Measurements from ENCODE around the gene PXYLP1. TPM values are rescaled to one million over a fixed set of nuclear protein-coding genes. Genes with fewer than 3 reads are reported as not detected.

Gene PXYLP1
- total RNA-seq, 1 donor from 2014 or later = 11.5 TPM

DNA sequence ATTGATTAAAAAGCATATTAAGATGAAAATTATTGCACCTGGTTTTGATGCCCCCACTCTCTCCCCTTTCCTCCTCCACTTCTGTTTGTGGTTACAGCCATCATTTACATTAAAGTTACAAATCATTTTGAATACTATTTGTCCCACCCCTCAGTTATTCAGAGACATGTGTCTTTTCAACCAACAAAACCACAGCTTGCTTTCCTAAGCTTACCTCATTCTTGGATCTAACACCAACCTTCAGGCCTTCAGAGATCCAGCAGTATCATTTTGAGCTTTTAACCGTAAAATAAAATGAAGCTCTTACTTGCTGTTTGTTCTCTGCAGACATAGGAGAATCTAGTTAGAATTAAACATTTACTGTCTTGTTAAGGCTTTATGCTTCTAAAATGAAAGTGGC lies 4.7 kb downstream of the PXYLP1 start:
- Histone ChIP-seq H3K4me3 (ENCODE audit: low read depth, low read length) (no peak overlapping the region), H3K36me3 (ENCODE audit: control insufficient read depth, insufficient read depth, low read length) (no peaks in the 10 kb centered on the region), H3K27me3 (ENCODE audit: control insufficient read depth, insufficient read depth, low read length) (no peaks in the 10 kb centered on the region)
- DNase-seq (ENCODE audit: low read depth) = no peak
- TF ChIP-seq, protein P1, sequence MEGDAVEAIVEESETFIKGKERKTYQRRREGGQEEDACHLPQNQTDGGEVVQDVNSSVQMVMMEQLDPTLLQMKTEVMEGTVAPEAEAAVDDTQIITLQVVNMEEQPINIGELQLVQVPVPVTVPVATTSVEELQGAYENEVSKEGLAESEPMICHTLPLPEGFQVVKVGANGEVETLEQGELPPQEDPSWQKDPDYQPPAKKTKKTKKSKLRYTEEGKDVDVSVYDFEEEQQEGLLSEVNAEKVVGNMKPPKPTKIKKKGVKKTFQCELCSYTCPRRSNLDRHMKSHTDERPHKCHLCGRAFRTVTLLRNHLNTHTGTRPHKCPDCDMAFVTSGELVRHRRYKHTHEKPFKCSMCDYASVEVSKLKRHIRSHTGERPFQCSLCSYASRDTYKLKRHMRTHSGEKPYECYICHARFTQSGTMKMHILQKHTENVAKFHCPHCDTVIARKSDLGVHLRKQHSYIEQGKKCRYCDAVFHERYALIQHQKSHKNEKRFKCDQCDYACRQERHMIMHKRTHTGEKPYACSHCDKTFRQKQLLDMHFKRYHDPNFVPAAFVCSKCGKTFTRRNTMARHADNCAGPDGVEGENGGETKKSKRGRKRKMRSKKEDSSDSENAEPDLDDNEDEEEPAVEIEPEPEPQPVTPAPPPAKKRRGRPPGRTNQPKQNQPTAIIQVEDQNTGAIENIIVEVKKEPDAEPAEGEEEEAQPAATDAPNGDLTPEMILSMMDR (IDR thresholded peaks at IDR 0.05; ENCODE audit: insufficient read depth, low read length, poor library complexity, severe bottlenecking) = no peak

- H3K27me3 ChIP-seq (ENCODE audit: control insufficient read depth, insufficient read depth, low read length) = no peaks in the 10 kb centered on the region
- no peak overlapping the region for H3K4me3 ChIP-seq (ENCODE audit: low read depth, low read length)
- TF ChIP-seq, protein P1 (IDR thresholded peaks at IDR 0.05; ENCODE audit: insufficient read depth, low read length, poor library complexity, severe bottlenecking) = no peak
- no peaks in the 10 kb centered on the region for H3K36me3 ChIP-seq (ENCODE audit: control insufficient read depth, insufficient read depth, low read length)
- no peak for DNase-seq (ENCODE audit: low read depth)
Measured at GRCh38 chr3:141237701-141238521, 6.3 kb downstream of the PXYLP1 start.

DNA sequence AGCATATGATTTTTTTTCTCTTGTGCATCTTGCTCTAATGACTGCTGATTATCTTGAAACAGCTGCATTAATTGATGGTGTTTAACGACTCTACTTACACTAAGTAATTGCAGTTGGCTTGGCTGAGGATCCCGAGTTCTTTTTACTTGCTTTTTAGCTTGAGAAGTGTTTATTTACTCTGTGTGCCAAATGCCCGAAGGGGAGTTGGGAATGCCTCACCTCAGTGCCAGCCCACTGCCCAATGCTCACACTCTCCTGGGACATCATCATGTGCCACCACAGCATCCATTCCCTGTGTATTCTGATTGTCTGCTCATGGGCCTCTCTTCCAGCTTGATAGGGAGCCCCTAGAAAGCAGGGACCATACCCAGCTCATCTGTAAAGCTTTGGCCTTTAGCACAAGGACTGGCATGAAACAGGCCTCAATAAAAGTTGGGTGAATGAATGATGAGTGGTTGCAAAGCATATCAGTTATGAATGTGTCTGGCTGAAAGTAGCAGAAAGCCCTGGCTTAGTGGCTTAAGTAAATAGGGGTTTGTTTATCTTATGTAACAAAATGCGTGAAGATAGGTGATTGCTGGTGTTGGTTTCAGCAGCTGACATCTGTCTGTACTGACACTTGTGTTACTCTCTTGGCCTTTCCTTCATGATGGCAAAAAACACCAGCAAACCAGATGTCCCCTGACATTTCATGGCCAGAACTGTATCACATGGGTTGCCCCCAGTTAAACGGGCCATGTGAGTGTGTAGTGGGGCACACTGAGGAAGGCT lies 8.1 kb downstream of the PXYLP1 start:
- H3K4me3 ChIP-seq (ENCODE audit: low read depth, low read length) = no peak overlapping the region
- DNase-seq (ENCODE audit: low read depth) = no peak
- no peaks in the 10 kb centered on the region for H3K27me3 ChIP-seq (ENCODE audit: control insufficient read depth, insufficient read depth, low read length)
- H3K36me3 ChIP-seq (ENCODE audit: control insufficient read depth, insufficient read depth, low read length) = no peaks in the 10 kb centered on the region
- TF ChIP-seq, protein P1 (IDR thresholded peaks at IDR 0.05; ENCODE audit: insufficient read depth, low read length, poor library complexity, severe bottlenecking) = no peak

GRCh38 chr3:141240286-141240685 lies 8.7 kb downstream of the PXYLP1 start:
- no peaks in the 10 kb centered on the region for H3K36me3 ChIP-seq (ENCODE audit: control insufficient read depth, insufficient read depth, low read length)
- no peak overlapping the region for H3K4me3 ChIP-seq (ENCODE audit: low read depth, low read length)
- no peak for DNase-seq (ENCODE audit: low read depth)
- H3K27me3 ChIP-seq (ENCODE audit: control insufficient read depth, insufficient read depth, low read length) = no peaks in the 10 kb centered on the region
- TF ChIP-seq, protein P1 (IDR thresholded peaks at IDR 0.05; ENCODE audit: insufficient read depth, low read length, poor library complexity, severe bottlenecking) = no peak

GRCh38 chr3:141240687-141241615 lies 9.3 kb downstream of the PXYLP1 start:
- Histone ChIP-seq H3K36me3 (ENCODE audit: control insufficient read depth, insufficient read depth, low read length) (no peaks in the 10 kb centered on the region), H3K27me3 (ENCODE audit: control insufficient read depth, insufficient read depth, low read length) (no peaks in the 10 kb centered on the region), H3K4me3 (ENCODE audit: low read depth, low read length) (no peak overlapping the region)
- TF ChIP-seq, protein P1 (IDR thresholded peaks at IDR 0.05; ENCODE audit: insufficient read depth, low read length, poor library complexity, severe bottlenecking) = no peak
- DNase-seq (ENCODE audit: low read depth) = no peak
